Endothelial cell of umbilical vein (primary cell): ENCODE data around the gene ABCD3. TPM values are rescaled to one million over a fixed set of nuclear protein-coding genes. Genes with fewer than 3 reads are reported as not detected.

ENCODE experiments used
- BruUV-seq: library from RNA; stranded (reverse); fragments of 400-500 nt; replicated peaks from 2 replicates; lab custom pipeline; 2021; lab: Mats Ljungman, UMichigan
- CTCF ChIA-PET: fragments of 300-600, 350-600 bp; sonication (Branson Sonifier 250); formaldehyde crosslinking; loops from one replicate; lab custom pipeline; 2021; ENCODE audit warnings: antibody characterized with exemption, inconsistent platforms; lab: Charles Lee
- POLR2A ChIA-PET: fragments of 300-600, 350-600 bp; sonication (Branson Sonifier 250); formaldehyde crosslinking; loops from one replicate; lab custom pipeline; 2021; ENCODE audit warnings: antibody characterized with exemption, inconsistent platforms; lab: Charles Lee
- DNase-seq: peaks from one replicate; pipeline ENCODE4 v3.0.0-alpha.2; 2011; ENCODE audit warnings: low read depth, low spot score
- FAIRE-seq: peaks from 2 replicates; lab custom pipeline; 2011; peaks lifted over from hg19 to GRCh38; lab: Jason Lieb, UNC
- H2AFZ ChIP-seq: 2 replicates; pipeline ENCODE4 v1.6.0; 2012; ENCODE audit warnings: low read depth, low read length, control low read depth, inconsistent platforms
- H3K27ac ChIP-seq: 2 replicates; pipeline ENCODE4 v1.5.1; 2011; ENCODE audit warnings: low read depth, mild to moderate bottlenecking, control low read depth, low read length, moderate library complexity; ENCODE audit not compliant: insufficient read depth
- H3K27me3 ChIP-seq, 2 experiments: 2 replicates each; pipeline versions ENCODE4 v1.6.0 to v1.6.1; 2011; ENCODE audit warnings: low read length in 2 of 2, mixed read lengths in 1 of 2; ENCODE audit not compliant: control insufficient read depth in 2 of 2, insufficient read depth in 2 of 2
- H3K36me3 ChIP-seq, 2 experiments: 2 replicates in 1 of 2; 3 replicates in 1 of 2; pipeline ENCODE4 v1.5.1; 2011; ENCODE audit warnings: low read length in 2 of 2, mild to moderate bottlenecking in 1 of 2, moderate library complexity in 1 of 2; ENCODE audit not compliant: control insufficient read depth in 2 of 2, insufficient read depth in 2 of 2; ENCODE audit errors: extremely low read depth in 1 of 2
- H3K4me1 ChIP-seq: 3 replicates; pipeline ENCODE4 v1.5.1; 2011; ENCODE audit warnings: mild to moderate bottlenecking, low read length; ENCODE audit not compliant: control insufficient read depth, insufficient read depth; ENCODE audit errors: extremely low read depth
- H3K4me2 ChIP-seq: 2 replicates; pipeline ENCODE4 v1.6.1; 2011; ENCODE audit warnings: low read length, control low read depth, mixed read lengths; ENCODE audit not compliant: insufficient read depth
- H3K4me3 ChIP-seq, 3 experiments: fragments of 200-600 bp in 1 of 3; sonication (generic), shearing (Covaris generic) in 1 of 3; replicated peaks in 1 of 3; 2 replicates each; pipeline ENCODE4 v1.5.1; 2011 to 2016; ENCODE audit warnings: control low read depth in 3 of 3, low read length in 3 of 3, mild to moderate bottlenecking in 2 of 3, inconsistent platforms in 1 of 3, low read depth in 1 of 3, moderate library complexity in 1 of 3; ENCODE audit not compliant: insufficient read depth in 1 of 3
- H3K79me2 ChIP-seq: 2 replicates; pipeline ENCODE4 v1.6.0; 2012; ENCODE audit warnings: low read length, inconsistent platforms; ENCODE audit not compliant: control insufficient read depth, insufficient read depth
- H3K9ac ChIP-seq: replicated peaks from 2 replicates; pipeline ENCODE3; 2011; ENCODE audit warnings: low read length, control low read depth; ENCODE audit not compliant: insufficient read depth; ENCODE audit errors: extremely low read depth
- H3K9me1 ChIP-seq: replicated peaks from 3 replicates; pipeline ENCODE4 v1.6.0; 2011; ENCODE audit warnings: mild to moderate bottlenecking, low read length; ENCODE audit not compliant: control insufficient read depth, insufficient read depth; ENCODE audit errors: extremely low read depth
- H3K9me3 ChIP-seq: replicated peaks from 2 replicates; pipeline ENCODE4 v1.5.1; 2012; ENCODE audit warnings: low read length, inconsistent platforms; ENCODE audit not compliant: control insufficient read depth, insufficient read depth
- H4K20me1 ChIP-seq: replicated peaks from 2 replicates; pipeline ENCODE3; 2011; ENCODE audit warnings: mild to moderate bottlenecking, low read length; ENCODE audit not compliant: control insufficient read depth, insufficient read depth; ENCODE audit errors: extremely low read depth
- CTCF ChIP-seq, 2 donors: IDR thresholded peaks; 1 replicate in 1 of 2; 2 replicates in 1 of 2; pipeline ENCODE4 v1.5.1; 2011; ENCODE audit warnings: low read length in 2 of 2, mild to moderate bottlenecking in 2 of 2, moderate library complexity in 2 of 2, control low read depth in 1 of 2, inconsistent platforms in 1 of 2, low read depth in 1 of 2; ENCODE audit not compliant: insufficient read depth in 1 of 2; ENCODE audit errors: extremely low read depth in 1 of 2
- EZH2 ChIP-seq: IDR thresholded peaks from 2 replicates; pipeline ENCODE4 v1.6.1; 2012; ENCODE audit warnings: borderline replicate concordance, low read depth, mild to moderate bottlenecking, moderate library complexity, low read length, inconsistent platforms; ENCODE audit not compliant: severe bottlenecking
- FOS ChIP-seq: IDR thresholded peaks from 2 replicates; pipeline ENCODE4 v1.6.1; 2011; ENCODE audit warnings: mild to moderate bottlenecking, low read length, moderate library complexity, borderline replicate concordance; ENCODE audit not compliant: insufficient read depth
- GATA2 ChIP-seq: IDR thresholded peaks from 2 replicates; pipeline ENCODE4 v1.7.0; 2011; ENCODE audit warnings: low read depth, mild to moderate bottlenecking, moderate library complexity, mixed read lengths, low read length; ENCODE audit not compliant: insufficient read length, insufficient read depth
- JUN ChIP-seq: IDR thresholded peaks from 2 replicates; pipeline ENCODE4 v1.6.1; 2011; ENCODE audit warnings: borderline replicate concordance, low read depth; ENCODE audit not compliant: insufficient read length, insufficient read depth
- MAX ChIP-seq: IDR thresholded peaks from 2 replicates; pipeline ENCODE4 v1.6.1; 2011; ENCODE audit not compliant: insufficient read depth, insufficient read length
- MYC ChIP-seq: IDR thresholded peaks from one replicate; pipeline ENCODE4 v1.6.1; 2011; ENCODE audit warnings: mild to moderate bottlenecking, low read depth, low read length
- POLR2A ChIP-seq: IDR thresholded peaks from 2 replicates; pipeline ENCODE4 v1.6.1; 2012; ENCODE audit warnings: low read depth, mild to moderate bottlenecking, control low read depth, low read length
- POLR2AphosphoS5 ChIP-seq: IDR thresholded peaks from 2 replicates; pipeline ENCODE4 v1.6.1; 2012; ENCODE audit warnings: low read depth, mild to moderate bottlenecking, control low read depth, low read length, moderate library complexity; ENCODE audit not compliant: insufficient read depth
- dilution Hi-C: fragments of 300-500 bp; cut with MboI; formaldehyde crosslinking; loops from one replicate; pipeline ENCODE4 v1.15.0; 2019; ENCODE audit warnings: low sequenced_read_pairs; ENCODE audit not compliant: extremely low pct_ligation_motif_present
- intact Hi-C: fragments of 100-400 bp; cut with micrococcal nuclease; formaldehyde crosslinking; loops from one replicate; pipeline ENCODE4 v1.10.0; 2022
- polyA plus RNA-seq, 4 experiments: library from polyadenylated mRNA; depleted of rRNA in 3 of 4; stranded (reverse) in 3 of 4; unstranded in 1 of 4; fragments of >200 nt; gene quantifications; 2 replicates each; pipeline versions ENCODE4 v1.2.1 to v1.2.3, GENCODE V29; 2011 to 2012; ENCODE audit warnings: missing spikeins in 1 of 4
- total RNA-seq: library from RNA; stranded (reverse); gene quantifications from 2 replicates; pipeline ENCODE4 v1.2.3, GENCODE V29; 2021

Gene ABCD3
- total and polyA plus RNA-seq, 2 donors (not counting 3 experiments of a cell fraction or from before 2014, with no cell fraction given): 6.3 to 31.6 TPM

GRCh38 chr1:94479682-94480081 is 61.5 kb downstream of the ABCD3 start:
- BruUV-seq: no TSS peak
- CTCF ChIA-PET: interaction anchor here (0.9 to 4.7 kb wide), 3 partner anchors 8 to 562 kb away, joined by 3 to 205 read pairs (median 29); no protein-coding TSS in a partner anchor
- intact Hi-C loops: loop anchor here (2.0 kb wide), 2 partner anchors 43 to 563 kb away; no protein-coding TSS in a partner anchor

More at GRCh38 chr1:94479682-94480081, 61.5 kb downstream of the ABCD3 start:
- H3K27me3 ChIP-seq: no peaks in the 10 kb centered on the region
- DNase-seq (no peak), FAIRE-seq (no peak)
- no peak overlapping the region for H3K4me3 ChIP-seq
- POLR2A ChIA-PET: no interaction called here
- H3K9ac ChIP-seq: no peak overlapping the region
- H3K4me2 ChIP-seq: no peak overlapping the region
- dilution Hi-C loops: no loop called here
- H2AFZ ChIP-seq: no peak overlapping the region
- no peaks in the 10 kb centered on the region for H3K79me2 ChIP-seq
- TF ChIP-seq EZH2 (no peak), POLR2AphosphoS5 (no peak), MYC (no peak), JUN (no peak), FOS (no peak), POLR2A (no peak), CTCF (IDR thresholded peaks at IDR 0.05; ENCODE audit: extremely low read depth in 1 of 2, insufficient read depth in 1 of 2, low read depth in 1 of 2, low read length in 2 of 2) (no peak), MAX (no peak), GATA2 (no peak)
- no peak overlapping the region for H3K27ac ChIP-seq
- no peaks in the 10 kb centered on the region for H3K9me3 ChIP-seq
- no peaks in the 10 kb centered on the region for H4K20me1 ChIP-seq
- H3K36me3 ChIP-seq: no peaks in the 10 kb centered on the region
- H3K4me1 ChIP-seq: no peaks in the 10 kb centered on the region
- no peaks in the 10 kb centered on the region for H3K9me1 ChIP-seq
